ENCODE data around the gene NRG3. TPM values are rescaled to one million over a fixed set of nuclear protein-coding genes. Genes with fewer than 3 reads are reported as not detected.

Gene NRG3
- total RNA-seq, 1 experiment from 2014 or later: not detected

DNA sequence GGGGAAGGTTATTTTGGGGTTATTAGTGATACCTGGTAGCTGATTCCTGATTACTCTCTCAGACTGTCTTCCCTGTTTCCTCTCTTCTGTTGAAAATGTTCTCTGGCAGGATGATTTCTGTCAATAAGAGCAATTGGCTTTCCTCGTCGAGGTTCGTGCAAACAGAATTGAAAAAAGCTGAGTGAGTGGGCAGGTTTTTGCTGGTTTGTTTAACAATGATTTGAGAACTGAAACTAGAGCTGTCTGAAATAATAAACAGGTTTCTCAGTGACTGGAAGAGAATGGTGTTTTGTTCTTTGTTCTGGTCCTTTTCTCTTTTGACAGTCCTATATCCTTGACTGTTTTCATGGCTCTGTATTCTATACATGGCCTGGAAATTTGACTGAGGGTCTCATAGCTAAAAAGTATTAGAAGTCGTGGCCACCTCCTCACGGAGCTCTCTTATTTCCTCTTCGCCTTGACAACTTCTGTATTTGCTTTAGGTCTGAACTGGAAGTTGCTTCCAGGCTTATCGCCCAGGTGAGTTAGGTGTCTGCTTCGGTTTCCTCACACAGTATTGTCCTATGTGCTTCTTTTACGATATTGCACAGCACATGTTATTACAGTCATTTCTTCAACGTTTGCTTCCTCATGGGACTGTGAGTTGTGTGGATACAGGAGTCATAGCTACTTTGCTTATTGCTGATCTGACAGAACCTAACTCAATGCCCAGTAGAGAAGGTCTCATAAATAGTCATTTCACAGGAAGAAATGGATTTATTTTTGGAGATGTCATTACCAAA lies 403.6 kb downstream of the NRG3 start:
- CTCF ChIA-PET: no interaction called here
- Histone ChIP-seq H3K9ac (ENCODE audit: low read length) (no peak overlapping the region), H3K4me2 (ENCODE audit: low read length) (no peak overlapping the region), H3K4me1 (ENCODE audit: control insufficient read depth in 1 of 2, insufficient read depth in 2 of 2, low read length in 2 of 2) (no peaks in the 10 kb centered on the region), H3K9me2 (ENCODE audit: insufficient read depth) (no peaks in the 10 kb centered on the region), H3K36me3 (ENCODE audit: control insufficient read depth in 1 of 2, insufficient read depth in 2 of 2, low read length in 2 of 2) (no peaks in the 10 kb centered on the region), H4K20me1 (ENCODE audit: insufficient read depth) (no peaks in the 10 kb centered on the region), H3K27me3 (ENCODE audit: insufficient read depth, low read length) (no peaks in the 10 kb centered on the region), H3K27ac (ENCODE audit: low read depth, low read length) (no peak overlapping the region), H3K4me3 (replicated peaks in 1 of 2; ENCODE audit: low read depth in 1 of 2, low read length in 2 of 2) (no peak overlapping the region), H3K9me3 (ENCODE audit: control insufficient read depth in 1 of 2, insufficient read depth in 1 of 2, low read depth in 1 of 2, low read length in 2 of 2) (peaks cover 5 to 24% of the 10 kb centered on the region in 2 experiments; a peak in 3 of 4 replicates), H3K79me2 (ENCODE audit: insufficient read depth, low read length) (no peaks in the 10 kb centered on the region), H2AFZ (ENCODE audit: low read depth, low read length, poor library complexity, severe bottlenecking) (no peak overlapping the region)
- TF ChIP-seq SIN3A (IDR thresholded peaks at IDR 0.05; ENCODE audit: low read depth): no peak
- intact Hi-C loops (cut with micrococcal nuclease): no loop called here
- POLR2A ChIA-PET: no interaction called here
- DNase-seq (ENCODE audit: low read depth, low spot score): no peak
- no TSS peak for BruUV-seq (replicated peaks)
- RAD21 ChIA-PET (ENCODE audit: low non-redundant PET in 1 of 2, low total read pairs in 2 of 2, uncharacterized antibody in 2 of 2, unreplicated experiment in 2 of 2): no interaction called here
- ATAC-seq: no peak

DNA sequence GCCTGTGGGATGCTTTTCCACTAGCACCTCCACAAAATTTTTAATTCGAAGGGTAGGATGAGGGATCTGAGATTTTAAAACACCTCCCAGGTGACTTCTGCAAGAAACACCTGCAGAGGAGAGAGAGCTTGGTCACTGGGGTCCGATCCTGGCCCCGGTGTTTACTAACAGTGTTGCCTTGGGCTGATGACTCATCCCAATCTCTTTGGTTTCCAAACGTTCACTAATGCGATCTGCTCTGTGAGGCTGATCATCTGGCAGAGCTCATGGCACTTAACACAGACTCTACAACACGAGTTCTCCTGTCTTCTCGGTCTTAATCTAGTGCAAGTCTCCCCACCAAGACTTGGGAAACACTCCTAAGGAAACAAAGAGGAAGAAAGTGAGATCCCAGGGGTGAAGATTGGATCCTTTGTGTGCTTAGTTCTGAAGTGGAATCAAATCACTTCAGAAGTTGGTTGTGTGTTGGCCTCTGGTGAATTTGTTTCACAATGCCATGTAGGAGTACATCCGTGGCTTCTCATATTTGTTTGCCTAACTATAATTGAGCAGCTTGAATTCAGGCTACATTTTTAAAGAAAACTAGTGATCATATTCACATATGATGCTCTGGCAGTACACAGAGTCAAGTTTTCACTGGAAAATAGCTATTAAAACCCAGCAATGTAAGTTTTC lies 407.9 kb downstream of the NRG3 start:
- Histone ChIP-seq H3K4me3 (replicated peaks in 1 of 2; ENCODE audit: low read depth in 1 of 2, low read length in 2 of 2) (no peak overlapping the region), H4K20me1 (ENCODE audit: insufficient read depth) (no peaks in the 10 kb centered on the region), H3K9me2 (ENCODE audit: insufficient read depth) (no peaks in the 10 kb centered on the region), H2AFZ (ENCODE audit: low read depth, low read length, poor library complexity, severe bottlenecking) (no peak overlapping the region), H3K27me3 (ENCODE audit: insufficient read depth, low read length) (no peaks in the 10 kb centered on the region), H3K36me3 (ENCODE audit: control insufficient read depth in 1 of 2, insufficient read depth in 2 of 2, low read length in 2 of 2) (no peaks in the 10 kb centered on the region), H3K9me3 (ENCODE audit: control insufficient read depth in 1 of 2, insufficient read depth in 1 of 2, low read depth in 1 of 2, low read length in 2 of 2) (peaks cover 5 to 37% of the 10 kb centered on the region in 2 experiments; a peak in 2 of 4 replicates), H3K9ac (ENCODE audit: low read length) (no peak overlapping the region), H3K27ac (ENCODE audit: low read depth, low read length) (no peak overlapping the region), H3K79me2 (ENCODE audit: insufficient read depth, low read length) (no peaks in the 10 kb centered on the region), H3K4me2 (ENCODE audit: low read length) (no peak overlapping the region), H3K4me1 (ENCODE audit: control insufficient read depth in 1 of 2, insufficient read depth in 2 of 2, low read length in 2 of 2) (no peaks in the 10 kb centered on the region)
- DNase-seq (ENCODE audit: low read depth, low spot score): no peak
- RAD21 ChIA-PET (ENCODE audit: low non-redundant PET in 1 of 2, low total read pairs in 2 of 2, uncharacterized antibody in 2 of 2, unreplicated experiment in 2 of 2): no interaction called here
- intact Hi-C loops (cut with micrococcal nuclease): no loop called here
- ATAC-seq: no peak
- CTCF ChIA-PET: no interaction called here
- no TSS peak for BruUV-seq (replicated peaks)
- TF ChIP-seq YY1 (IDR thresholded peaks at IDR 0.05; ENCODE audit: extremely low read depth, insufficient replicate concordance, low read depth, low read length): no peak
- no peak for TF ChIP-seq RAD21 (IDR thresholded peaks at IDR 0.05; ENCODE audit: low read depth)
- TF ChIP-seq, protein P1, sequence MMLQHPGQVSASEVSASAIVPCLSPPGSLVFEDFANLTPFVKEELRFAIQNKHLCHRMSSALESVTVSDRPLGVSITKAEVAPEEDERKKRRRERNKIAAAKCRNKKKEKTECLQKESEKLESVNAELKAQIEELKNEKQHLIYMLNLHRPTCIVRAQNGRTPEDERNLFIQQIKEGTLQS (IDR thresholded peaks at IDR 0.05): no peak
- TF ChIP-seq, protein P2, sequence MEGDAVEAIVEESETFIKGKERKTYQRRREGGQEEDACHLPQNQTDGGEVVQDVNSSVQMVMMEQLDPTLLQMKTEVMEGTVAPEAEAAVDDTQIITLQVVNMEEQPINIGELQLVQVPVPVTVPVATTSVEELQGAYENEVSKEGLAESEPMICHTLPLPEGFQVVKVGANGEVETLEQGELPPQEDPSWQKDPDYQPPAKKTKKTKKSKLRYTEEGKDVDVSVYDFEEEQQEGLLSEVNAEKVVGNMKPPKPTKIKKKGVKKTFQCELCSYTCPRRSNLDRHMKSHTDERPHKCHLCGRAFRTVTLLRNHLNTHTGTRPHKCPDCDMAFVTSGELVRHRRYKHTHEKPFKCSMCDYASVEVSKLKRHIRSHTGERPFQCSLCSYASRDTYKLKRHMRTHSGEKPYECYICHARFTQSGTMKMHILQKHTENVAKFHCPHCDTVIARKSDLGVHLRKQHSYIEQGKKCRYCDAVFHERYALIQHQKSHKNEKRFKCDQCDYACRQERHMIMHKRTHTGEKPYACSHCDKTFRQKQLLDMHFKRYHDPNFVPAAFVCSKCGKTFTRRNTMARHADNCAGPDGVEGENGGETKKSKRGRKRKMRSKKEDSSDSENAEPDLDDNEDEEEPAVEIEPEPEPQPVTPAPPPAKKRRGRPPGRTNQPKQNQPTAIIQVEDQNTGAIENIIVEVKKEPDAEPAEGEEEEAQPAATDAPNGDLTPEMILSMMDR (IDR thresholded peaks at IDR 0.05 in 2 of 3, conservative IDR thresholded peaks at IDR 0.05 in 1 of 3; ENCODE audit: borderline replicate concordance in 1 of 3, insufficient read depth in 1 of 3, low read depth in 2 of 3, low read length in 2 of 3): no peak
- no peak for TF ChIP-seq EZH2phosphoT487 (IDR thresholded peaks at IDR 0.05; ENCODE audit: borderline replicate concordance)
- TF ChIP-seq EGR1 (IDR thresholded peaks at IDR 0.05; ENCODE audit: low read depth): no peak
- TF ChIP-seq ELF1 (IDR thresholded peaks at IDR 0.05; ENCODE audit: borderline replicate concordance, low read depth): no peak
- TF ChIP-seq SIN3A (IDR thresholded peaks at IDR 0.05; ENCODE audit: low read depth): no peak
- no peak for TF ChIP-seq CBX3 (IDR thresholded peaks at IDR 0.05; ENCODE audit: low read depth)
- TF ChIP-seq, protein P3, sequence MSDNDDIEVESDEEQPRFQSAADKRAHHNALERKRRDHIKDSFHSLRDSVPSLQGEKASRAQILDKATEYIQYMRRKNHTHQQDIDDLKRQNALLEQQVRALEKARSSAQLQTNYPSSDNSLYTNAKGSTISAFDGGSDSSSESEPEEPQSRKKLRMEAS (IDR thresholded peaks at IDR 0.05): no peak
- POLR2A ChIA-PET: no interaction called here
